Upper lobe of left lung (tissue), 4 donors: ENCODE results near the gene PCOLCE2.

Experiments
- POLR2A ChIP-seq, 4 donors: fragments of 450-650 bp; IDR thresholded peaks; one replicate each; pipeline ENCODE4 v1.5.1; 2016 to 2017; ENCODE audit warnings: antibody characterized with exemption in 4 of 4, mild to moderate bottlenecking in 2 of 4
- TF ChIP-seq, protein P1 (sequence below), 6 experiments: fragments of 450-650 bp in 4 of 6; fragments of 200-600 bp in 2 of 6; sonication (generic) in 2 of 6; IDR thresholded peaks; one replicate each; pipeline ENCODE4 v1.5.1; 2016 to 2019; ENCODE audit warnings: antibody characterized with exemption in 6 of 6

- TF ChIP-seq, protein P1, sequence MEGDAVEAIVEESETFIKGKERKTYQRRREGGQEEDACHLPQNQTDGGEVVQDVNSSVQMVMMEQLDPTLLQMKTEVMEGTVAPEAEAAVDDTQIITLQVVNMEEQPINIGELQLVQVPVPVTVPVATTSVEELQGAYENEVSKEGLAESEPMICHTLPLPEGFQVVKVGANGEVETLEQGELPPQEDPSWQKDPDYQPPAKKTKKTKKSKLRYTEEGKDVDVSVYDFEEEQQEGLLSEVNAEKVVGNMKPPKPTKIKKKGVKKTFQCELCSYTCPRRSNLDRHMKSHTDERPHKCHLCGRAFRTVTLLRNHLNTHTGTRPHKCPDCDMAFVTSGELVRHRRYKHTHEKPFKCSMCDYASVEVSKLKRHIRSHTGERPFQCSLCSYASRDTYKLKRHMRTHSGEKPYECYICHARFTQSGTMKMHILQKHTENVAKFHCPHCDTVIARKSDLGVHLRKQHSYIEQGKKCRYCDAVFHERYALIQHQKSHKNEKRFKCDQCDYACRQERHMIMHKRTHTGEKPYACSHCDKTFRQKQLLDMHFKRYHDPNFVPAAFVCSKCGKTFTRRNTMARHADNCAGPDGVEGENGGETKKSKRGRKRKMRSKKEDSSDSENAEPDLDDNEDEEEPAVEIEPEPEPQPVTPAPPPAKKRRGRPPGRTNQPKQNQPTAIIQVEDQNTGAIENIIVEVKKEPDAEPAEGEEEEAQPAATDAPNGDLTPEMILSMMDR (IDR thresholded peaks at IDR 0.05) = no peak
- TF ChIP-seq POLR2A (IDR thresholded peaks at IDR 0.05) = no peak
These were observed 36.3 kb upstream of the PCOLCE2 start for GRCh38 chr3:142925140-142925539.
